Central memory CD4-positive, alpha-beta T cell (primary cell): ENCODE measurements around the gene BICDL1.

Experiments
- DNase-seq: peaks from one replicate; pipeline ENCODE4 v3.0.0; 2022

The BICDL1 gene

DNA sequence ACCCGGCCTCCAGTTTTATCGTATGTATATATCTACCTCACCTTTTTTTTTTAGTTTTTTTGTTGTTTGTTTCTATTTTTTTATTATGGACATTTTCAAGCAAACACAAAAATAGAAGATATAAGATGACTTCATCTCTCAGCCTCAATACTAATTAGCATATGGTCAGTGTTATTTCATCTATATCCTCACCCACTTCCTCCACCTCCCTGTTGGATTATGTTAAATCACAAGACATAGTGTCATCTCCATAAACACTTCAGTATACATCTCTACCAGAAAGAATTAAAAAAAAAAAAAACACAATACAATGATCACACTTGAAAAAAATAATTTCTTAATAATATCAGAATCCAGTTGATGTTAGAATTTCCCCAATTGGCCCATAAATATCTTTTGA, 92.6 kb downstream of the BICDL1 start:
- DNase-seq, result no peak

DNA sequence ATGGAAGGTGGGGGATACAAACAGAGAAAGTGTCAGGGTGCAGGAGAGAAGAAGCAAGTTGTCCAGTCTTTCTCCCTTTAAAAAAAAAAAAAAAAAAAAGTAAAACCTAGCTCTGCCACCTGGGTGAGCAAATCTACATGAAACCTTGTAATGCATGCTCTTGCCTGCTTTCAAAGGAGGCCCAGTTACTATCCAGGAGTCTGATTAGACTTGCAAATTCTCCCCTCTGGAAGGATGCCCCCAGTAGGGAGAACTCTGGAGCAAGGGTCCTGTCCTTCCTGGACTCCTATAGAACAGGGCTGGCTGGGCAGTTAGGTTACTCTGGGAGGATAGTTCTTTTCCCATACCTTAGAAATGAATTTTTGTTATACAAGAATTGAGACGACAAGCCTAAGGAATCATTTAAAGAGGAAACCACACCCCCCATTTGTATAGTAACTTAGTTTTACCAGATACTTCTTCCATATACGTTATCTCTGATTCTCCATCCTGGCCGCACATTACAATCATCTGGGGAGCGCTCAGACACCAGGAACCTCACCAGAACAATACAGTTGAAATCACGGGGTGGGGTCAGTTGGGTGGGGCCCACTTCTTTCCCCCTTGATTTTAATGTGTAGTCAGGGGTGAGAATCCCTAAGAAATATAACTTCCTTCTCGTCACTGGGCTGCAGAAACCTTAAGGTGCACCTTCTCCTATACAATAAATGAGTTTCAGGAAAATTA, 97.0 kb downstream of the BICDL1 start:
- no peak for DNase-seq

DNA sequence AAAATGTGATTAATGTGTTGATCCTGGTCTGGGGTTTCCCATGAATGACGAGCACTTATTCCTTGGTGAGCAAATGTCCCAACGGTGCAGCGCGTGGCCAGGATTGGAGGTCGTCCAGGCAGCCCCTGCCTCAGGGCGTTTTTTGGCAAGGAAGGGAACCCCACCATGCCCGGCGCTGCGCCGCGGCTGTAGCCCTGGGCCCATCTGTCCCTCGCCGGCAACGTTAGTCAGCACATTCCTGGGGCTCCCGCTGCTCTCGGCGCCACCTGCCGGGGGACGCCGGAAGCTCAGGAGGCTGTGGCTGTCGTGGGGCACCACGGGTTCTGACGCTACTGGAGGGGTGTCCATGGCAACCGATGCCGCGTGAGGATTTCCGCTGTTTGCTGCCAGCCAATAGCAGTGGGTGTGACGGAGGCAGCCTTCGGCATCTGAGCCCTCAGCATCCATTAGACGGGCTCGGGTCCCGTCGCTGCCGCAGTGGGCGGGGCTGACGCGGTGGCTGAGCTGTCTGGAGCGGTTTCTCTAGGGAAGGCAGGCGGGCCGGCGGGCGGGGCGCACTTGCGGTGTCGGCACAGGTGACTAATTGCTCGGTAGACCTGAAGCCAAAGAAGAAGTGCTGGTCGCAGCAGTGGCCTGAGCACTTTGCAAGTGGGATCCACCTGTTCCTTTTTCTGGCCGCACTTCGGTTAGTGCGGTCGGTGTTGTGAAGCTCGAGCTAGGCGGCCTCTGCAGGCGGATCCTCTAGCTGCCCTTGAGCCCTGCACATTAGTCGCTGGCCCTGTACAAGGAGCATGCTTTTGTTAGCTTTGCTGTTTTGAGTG, 98.0 kb downstream of the BICDL1 start:
- peak; percentile 100 for DNase-seq

DNA sequence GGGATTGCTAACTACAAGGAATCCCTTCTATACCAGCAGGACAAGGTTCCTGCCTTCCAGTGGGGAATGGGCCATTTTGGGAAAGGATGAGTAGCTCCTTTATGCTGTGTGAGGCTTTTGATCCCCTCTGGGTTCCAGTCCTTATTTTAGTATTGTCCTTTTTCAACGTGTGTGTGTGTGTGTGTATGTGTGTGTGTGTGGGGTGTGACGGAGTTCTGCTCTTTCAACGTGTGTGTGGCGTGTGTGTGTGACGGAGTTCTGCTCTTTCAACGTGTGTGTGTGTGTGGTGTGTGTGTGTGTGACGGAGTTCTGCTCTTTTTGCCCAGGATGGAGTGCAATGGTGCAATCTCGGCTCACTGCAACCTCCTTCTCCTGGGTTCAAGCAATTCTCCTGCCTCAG, 100.1 kb downstream of the BICDL1 start:
- DNase-seq, result no peak

DNA sequence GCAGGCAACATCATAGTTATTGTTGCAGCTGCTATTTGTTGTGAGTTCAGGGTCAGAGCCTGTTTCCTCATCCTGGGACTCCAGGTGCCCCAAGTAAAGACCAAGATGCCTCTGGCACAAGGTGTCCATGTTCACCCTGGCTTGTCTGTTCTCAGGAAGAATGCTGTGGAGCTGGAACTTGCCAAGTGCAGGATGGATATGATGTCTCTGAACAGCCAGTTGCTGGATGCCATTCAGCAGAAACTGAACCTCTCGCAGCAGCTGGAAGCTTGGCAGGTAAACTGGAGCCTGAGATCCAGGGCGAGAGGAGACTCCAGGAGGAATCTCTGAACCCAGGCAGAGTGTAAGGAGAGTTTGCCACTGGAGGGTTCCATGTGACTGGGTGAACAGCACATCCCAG, 100.8 kb downstream of the BICDL1 start:
- DNase-seq, result no peak

DNA sequence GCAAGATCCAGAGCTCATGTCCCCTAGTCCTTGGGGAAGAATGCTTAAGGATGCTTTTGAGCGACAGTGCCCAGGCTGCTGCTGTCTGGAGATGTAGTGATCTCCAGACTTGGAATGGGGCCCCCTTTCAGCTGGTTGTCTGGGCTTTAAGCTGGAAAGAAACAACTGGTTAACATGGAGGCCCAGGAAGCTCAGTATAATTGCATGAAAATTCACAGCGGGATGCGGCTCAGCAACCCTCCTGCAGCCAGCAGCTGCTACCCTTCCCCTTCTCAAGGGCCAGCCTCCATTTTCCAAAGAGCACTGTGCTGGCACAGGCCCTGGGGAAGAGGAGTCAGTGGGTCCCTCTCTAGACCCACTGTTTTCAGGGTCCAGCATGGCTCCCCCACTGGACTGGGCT, 101.2 kb downstream of the BICDL1 start:
- no peak for DNase-seq

DNA sequence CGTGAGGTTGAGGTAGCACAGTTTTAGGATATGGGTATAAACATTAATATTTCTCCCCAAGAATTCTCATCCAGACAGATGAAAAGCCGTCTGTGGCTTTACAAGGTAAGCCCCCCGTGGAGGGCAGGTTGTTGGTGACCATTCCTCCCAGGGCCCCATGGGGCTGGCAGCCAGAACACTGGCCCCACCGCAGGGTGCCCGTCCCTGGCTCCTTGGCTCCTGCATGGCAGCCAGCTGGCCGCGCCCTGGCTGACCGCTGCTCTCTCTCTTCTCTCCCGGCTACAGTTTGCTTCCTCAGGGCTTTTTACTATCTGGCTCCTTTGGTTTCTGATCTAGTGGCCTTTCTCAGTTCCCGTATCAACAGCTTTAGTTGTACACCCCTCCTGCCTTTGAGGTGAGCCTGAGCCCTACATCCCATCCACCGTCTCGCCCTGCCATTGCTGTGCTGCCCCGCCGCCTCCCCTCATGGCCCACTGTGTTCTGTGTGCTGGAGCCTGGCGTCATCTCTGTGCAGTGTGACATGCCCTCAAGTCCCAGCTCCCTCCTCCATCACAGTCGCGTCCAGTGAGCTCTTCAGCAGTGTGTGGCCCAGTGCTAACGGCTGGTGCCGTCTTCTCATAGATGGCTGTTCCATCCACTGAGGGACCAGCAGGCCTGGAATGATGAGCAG, 101.7 kb downstream of the BICDL1 start:
- no peak for DNase-seq

DNA sequence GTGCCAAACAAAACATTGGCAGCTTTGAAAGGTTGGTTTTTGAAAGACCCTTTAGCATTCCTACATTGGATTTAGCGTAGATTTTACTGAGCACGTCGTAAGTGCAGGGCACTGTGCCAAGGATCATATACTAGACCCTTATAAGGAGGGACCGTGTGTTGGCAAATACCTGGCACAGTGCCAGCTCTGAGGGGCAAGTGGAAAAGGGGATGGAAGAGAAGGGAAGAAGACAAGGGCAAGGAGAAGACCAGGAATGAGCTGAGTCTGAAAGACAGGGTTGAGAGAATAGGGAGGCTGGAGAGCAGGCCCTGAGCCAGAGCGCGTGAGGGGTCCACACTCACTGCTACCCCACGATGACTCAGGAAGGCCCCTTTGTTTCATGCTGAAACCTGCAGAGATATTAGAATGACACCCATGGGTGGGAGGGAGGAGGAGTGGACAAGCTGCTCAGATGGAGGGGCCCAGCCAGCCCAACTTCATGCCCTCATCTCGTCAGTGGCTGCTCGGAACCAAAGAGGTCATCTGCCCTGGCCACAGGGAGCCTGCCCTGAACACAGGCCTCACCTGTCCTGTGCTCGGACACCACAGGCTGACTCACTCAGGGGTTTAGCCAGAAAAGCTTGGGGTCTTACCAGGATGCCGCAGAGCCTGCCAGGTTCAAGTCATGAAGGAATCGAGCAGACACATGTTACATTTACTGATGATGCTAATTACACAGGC, 102.5 kb downstream of the BICDL1 start:
- no peak for DNase-seq

DNA sequence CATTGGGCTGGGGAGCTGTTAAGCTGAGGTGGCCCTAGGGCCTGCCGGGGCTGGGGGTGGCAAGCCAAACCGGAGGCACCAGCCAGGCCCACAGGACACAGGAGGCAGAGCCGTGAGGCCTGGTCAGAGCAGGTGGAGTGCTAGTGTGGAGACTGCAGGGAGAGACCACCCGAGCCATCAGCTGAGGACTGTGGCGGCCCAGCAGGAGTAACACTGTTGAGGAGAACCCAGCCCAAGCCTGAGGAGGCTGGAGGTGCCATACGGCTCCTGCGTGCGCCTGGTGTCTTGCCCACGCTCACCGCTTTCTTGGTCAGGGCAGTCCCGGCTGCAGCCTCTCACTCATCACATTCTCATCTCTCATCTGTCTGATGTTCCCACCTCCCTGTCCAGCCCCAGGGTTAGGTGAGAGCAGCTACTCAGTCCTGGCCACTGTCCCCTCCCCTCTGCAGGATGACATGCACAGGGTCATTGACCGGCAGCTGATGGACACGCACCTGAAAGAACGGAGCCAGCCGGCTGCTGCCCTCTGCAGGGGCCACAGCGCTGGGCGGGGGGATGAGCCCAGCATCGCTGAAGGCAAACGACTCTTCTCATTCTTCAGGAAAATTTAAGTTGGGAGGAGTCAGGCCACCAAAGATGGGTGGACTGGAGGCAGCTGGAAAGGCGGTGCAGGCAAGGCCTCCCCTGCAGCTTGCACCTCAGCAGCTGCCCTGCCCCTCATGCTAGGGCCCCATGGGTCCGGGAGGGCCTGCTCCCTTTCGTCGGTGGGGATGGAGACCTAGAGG, 103.7 kb downstream of the BICDL1 start:
- no peak for DNase-seq

DNA sequence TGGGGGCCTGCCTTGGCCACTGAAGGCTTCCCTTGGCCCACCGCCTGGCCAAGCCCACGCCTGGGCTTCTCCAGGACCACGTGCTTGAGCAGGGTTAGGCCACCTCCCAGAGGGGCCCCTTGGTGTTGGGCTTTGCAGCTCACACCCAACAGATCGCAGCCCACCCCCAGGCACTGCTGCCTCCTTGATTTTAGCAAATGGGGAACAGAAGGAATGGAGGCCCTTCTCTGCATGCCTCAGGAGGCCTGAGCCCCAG, 104.2 kb downstream of the BICDL1 start:
- DNase-seq, result no peak

DNA sequence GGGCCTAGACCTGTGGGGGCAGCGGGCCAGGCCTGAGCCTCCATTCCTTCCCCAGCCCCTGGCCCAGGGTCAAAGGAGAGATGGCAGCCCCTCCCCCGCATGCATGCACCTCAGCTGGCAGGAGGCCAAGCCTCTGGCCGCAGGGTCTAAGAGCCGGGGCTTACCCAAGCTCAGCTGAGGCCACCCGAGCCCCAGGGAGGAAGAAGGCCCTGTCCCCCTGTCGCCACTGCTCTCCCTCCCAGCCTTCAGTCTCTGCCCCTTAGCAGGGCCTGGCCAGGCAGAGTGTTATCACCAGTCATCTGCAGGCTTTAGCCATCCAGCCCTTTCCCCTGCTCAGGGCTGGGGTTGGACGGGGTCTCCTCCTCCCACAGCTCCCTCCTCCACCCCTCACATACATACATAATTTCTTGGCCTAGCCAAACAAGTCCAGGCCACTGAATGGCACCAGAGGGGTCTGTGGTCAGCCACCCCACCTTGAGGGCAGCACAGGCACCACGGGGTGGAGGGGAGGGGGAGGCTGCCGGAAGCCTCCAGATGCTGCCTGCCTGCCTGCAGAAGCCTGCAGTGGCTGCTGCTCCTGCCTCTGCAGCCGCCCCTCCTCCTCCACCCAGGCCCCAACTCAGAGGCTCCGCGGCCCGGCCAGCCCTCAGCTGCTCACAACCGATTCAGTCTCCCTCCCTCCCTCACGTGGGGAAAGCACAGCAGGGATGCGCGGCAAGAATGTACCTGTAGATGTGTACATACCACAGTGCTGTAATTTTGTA, 104.7 kb downstream of the BICDL1 start:
- DNase-seq, result no peak

DNA sequence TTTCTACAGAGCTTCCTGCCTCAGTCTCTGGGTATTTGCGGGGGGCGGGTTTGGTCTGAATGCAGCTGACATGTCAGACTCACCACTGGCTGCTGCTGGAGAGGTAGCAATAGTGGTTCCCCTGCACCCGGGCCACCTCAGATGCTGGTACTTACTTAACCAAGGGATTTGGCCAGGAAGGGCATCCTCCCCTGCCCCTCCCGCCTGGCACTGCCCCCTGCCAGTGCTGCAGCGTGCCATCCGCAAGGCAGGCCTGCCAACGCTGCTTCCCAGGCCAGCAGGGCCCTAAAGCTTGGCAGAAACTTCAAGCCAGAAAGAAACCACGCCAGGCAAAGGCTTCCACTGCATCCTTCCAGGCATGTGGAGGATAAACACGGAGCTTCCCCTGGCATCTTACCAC, 105.4 kb downstream of the BICDL1 start:
- no peak for DNase-seq

DNA sequence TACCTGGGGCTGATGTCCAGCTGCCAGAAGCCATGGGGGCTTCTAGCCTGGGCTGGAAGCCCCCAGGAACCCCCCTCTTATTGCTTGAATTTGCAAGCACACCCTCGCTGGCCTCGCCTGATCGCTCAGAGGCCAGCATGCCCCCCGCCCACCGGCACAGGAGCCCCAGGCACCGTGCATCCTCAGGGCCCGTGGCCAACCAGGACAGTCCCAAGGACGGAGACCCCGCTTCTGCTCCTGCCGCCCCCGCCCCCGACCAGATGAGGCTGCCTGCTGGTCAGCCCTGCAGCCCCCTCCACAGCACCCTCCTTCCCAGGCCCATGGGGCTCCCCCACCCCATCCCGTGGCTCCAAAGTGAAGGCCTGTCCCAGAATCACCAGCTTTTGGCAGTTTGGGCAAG, 106.3 kb downstream of the BICDL1 start:
- no peak for DNase-seq

DNA sequence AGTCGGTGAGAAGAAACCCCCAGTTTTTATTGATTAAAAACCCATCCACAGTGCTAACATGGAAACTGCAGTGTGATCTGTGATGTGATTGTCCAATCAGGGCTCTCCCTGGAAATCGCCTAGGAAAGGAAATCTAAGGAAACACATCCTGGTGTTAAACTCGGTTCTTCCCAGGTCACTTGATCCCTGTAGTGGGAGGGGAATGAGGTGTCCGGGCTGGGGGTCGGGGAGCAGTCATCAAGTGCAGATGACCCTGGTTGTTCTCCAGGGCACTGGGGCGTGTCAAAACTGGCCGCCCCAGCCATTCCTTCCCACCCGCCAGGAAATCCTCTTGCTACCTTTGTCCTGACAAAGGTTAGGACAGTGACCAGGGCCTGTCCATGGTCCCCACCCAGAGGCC, 106.7 kb downstream of the BICDL1 start:
- DNase-seq, result no peak

DNA sequence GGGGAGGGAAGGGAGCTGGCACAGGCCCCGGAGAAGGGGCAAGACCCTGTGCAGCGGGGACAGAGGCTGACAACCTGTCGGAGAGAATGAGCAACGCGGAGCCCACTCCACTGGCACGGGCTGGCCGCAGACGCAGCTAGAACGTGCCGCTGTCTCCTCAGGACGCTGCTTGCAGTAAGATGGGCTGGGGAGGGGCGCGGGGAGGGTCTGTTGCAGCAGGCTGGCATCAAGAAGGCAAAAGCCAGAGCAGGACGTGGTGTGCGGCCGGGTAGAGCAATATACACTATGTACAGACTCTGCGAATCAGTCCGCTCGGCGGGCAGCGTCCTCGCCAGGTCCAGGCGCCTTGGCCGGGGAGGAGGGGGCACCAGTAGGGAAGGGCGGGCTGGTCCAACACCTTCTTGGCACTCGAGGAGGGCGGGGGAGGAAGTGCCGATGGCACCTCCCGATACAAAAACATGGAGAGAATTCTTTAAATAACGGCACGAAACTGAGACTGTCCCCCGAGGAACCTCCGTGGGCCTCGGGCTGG, 107.7 kb downstream of the BICDL1 start:
- DNase-seq, result no peak

DNA sequence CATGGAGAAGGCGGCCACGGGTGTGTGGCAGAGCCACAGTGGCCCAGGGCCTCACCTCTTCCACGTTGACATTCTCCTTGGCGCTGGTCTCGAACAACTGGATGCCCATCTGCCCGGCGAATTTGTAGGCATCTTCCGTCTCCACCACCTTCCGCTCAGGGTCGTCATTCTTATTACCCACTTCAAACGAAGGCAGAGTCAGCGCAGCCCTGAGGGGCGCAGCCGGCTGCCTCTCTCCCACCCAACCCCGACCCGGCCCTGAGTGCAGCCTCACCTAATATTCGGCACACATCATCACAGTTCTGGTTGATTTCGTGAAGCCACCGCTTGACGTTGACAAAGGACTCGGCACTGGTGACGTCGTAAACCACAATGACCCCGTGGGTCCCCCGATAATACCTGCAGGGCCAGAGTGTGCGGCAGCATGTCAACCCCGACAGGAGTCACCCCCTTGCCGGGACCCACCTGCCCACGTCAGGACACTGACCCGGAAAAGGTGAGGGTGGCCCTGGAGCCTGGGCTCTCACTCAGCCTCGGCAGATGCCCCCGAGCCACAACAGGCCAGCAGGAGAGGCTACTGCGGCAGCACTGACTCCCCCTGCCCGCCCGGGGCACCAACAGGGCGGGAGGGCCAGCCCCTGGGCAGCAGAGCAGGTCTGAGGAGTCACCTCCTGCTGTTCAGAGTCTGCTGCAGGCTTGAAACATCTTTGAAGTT, 109.9 kb downstream of the BICDL1 start:
- no peak for DNase-seq

DNA sequence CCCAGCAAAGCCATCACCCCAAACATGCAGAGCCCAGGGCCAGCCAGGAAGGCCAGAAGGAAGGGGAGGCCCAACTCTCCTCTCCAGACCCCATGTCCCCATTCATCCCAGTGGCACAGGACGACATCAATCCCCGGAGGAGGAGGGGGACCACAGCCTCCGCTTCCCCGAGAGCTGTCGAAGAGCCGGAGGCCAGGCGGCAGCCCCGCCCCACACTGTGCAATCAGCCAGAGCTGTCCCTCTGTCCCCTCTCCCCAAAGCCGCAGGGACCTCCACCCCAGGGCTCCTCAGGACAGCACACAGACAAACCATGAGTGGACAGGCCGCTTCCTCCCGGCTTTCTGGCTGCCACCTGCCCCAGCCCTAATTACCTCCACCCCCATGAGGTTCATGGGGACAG, 110.7 kb downstream of the BICDL1 start:
- no peak for DNase-seq

DNA sequence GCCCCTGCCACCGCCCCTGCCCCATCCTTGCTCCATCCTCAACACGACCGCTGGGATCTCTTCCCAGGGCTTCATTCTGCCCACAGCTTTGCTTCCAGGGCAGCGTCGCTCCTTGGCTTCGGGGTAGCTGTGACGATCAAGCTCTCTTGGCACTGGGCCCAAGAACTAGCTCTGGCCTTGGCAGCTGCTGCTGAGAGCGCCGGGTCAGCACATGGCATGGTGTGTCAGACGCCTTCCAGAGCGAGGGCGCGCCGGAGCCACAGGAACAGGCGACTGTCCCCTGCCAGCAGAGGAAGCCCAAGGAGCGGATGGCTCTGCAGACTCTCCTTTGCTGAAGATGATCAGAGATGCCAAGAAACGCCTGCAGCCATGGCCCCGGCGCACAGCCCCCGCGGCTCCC, 111.6 kb downstream of the BICDL1 start:
- no peak for DNase-seq

DNA sequence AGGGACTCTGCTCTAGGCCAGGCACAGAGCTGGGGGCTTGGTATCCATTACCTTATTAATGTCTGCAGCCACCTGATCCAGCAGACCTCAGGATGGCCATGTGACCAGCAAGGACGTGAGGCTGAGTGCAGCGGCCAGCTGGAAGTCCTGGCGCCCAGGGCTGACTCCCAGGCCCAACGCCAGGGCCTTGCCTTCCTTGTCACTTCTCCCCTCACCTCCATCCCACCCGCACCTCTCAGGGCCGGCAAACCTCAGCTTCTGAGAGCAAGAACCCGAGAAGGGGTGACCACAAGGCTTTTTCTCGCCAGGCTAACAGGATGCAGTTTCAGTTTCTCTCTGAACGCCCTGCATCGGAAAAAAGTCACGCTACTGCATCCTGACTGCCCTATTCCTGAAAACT, 112.1 kb downstream of the BICDL1 start:
- DNase-seq, result no peak

DNA sequence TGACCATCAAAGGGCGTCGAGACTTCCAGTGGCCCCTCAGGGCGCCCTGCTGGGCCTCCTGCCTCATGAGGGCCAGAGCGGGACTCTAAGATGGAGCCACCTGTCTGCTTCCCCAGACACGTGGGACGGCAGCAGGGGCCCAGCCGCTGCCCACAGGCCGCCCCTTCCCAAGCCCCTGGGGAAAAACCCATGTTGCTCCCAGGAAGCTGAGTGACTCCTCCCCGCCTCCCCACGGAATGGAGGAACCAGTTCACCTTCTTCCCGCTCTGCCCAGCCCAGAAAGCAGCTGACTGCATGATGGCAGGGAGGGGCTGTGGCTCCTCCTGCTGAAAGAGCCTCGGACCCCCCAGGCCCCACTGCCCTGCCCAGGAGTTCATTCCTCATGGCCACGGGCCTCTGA, 112.6 kb downstream of the BICDL1 start:
- no peak for DNase-seq
